A549 (cell line): ENCODE results near the gene PLA2G10.

ENCODE experiments used
- EP300 ChIP-seq, 2 experiments: fragments of >200 bp; sonication (Bioruptor Twin); formaldehyde crosslinking; IDR thresholded peaks; 2 replicates in 1 of 2; 3 replicates in 1 of 2; pipeline ENCODE4 v1.6.1; 2016 to 2017
- MYC ChIP-seq: IDR thresholded peaks from 2 replicates; pipeline ENCODE4 v1.6.1; 2012; ENCODE audit warnings: mild to moderate bottlenecking, inconsistent platforms, low read length, improper control_type of control experiment, borderline replicate concordance
- RCOR1 ChIP-seq: fragments of 150-350 bp; IDR thresholded peaks from 2 replicates; pipeline ENCODE4 v1.6.1; 2014; ENCODE audit warnings: antibody characterized with exemption, low read length, low read depth
- TF ChIP-seq, protein P1 (sequence below): fragments of >200 bp; sonication (Bioruptor Twin); formaldehyde crosslinking; IDR thresholded peaks from 3 replicates; pipeline ENCODE4 v1.5.1; 2016

DNA sequence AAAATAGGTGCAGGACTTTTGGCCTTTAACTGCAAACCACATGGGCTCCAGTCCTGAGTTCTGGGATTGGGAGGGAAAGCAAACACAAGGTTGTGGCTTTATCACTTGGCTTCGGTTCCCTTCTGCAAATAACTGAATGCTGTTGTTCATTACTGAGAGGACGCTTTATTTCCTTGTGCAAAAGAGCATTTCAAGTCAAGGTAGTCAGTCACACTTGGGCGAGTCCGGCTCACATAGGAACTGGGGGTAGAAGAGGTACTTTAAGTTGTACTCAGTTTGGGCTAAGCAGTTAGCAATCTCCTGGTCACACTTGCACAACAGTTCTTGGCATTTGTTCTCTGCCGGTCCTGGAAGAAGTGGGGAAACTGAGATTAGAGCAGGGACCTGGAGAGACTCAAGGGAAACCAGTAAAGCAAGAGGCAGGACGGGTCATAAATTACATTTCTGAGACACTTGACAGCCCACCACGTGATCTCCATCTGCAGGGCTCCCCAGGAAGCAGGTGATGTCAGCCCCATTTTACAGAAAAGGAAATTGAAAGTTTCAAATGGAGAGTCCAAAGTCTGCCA, 21.6 kb downstream of the PLA2G10 start:
- no peak for TF ChIP-seq EP300 (IDR thresholded peaks at IDR 0.05)
- TF ChIP-seq, protein P1, sequence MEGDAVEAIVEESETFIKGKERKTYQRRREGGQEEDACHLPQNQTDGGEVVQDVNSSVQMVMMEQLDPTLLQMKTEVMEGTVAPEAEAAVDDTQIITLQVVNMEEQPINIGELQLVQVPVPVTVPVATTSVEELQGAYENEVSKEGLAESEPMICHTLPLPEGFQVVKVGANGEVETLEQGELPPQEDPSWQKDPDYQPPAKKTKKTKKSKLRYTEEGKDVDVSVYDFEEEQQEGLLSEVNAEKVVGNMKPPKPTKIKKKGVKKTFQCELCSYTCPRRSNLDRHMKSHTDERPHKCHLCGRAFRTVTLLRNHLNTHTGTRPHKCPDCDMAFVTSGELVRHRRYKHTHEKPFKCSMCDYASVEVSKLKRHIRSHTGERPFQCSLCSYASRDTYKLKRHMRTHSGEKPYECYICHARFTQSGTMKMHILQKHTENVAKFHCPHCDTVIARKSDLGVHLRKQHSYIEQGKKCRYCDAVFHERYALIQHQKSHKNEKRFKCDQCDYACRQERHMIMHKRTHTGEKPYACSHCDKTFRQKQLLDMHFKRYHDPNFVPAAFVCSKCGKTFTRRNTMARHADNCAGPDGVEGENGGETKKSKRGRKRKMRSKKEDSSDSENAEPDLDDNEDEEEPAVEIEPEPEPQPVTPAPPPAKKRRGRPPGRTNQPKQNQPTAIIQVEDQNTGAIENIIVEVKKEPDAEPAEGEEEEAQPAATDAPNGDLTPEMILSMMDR, result no peak
- TF ChIP-seq MYC, result no peak
- TF ChIP-seq RCOR1, result no peak
